SK-N-MC (cell line): ENCODE measurements around the gene PCGF3.

Experiments used
- EZH2 ChIP-seq: fragments of 200-600 bp; sonication (generic); IDR thresholded peaks from one replicate; pipeline ENCODE4 v1.6.1; 2017; ENCODE audit warnings: antibody characterized with exemption
- FOXP2 ChIP-seq: optimal IDR thresholded peaks from 2 replicates; pipeline ENCODE3; 2011; ENCODE audit warnings: mild to moderate bottlenecking, moderate library complexity; ENCODE audit not compliant: insufficient read depth; ENCODE audit errors: extremely low read length, control extremely low read depth
- POLR2AphosphoS5 ChIP-seq: IDR thresholded peaks from 2 replicates; pipeline ENCODE4 v1.6.1; 2012; ENCODE audit warnings: mild to moderate bottlenecking, low read depth, low read length, borderline replicate concordance

DNA sequence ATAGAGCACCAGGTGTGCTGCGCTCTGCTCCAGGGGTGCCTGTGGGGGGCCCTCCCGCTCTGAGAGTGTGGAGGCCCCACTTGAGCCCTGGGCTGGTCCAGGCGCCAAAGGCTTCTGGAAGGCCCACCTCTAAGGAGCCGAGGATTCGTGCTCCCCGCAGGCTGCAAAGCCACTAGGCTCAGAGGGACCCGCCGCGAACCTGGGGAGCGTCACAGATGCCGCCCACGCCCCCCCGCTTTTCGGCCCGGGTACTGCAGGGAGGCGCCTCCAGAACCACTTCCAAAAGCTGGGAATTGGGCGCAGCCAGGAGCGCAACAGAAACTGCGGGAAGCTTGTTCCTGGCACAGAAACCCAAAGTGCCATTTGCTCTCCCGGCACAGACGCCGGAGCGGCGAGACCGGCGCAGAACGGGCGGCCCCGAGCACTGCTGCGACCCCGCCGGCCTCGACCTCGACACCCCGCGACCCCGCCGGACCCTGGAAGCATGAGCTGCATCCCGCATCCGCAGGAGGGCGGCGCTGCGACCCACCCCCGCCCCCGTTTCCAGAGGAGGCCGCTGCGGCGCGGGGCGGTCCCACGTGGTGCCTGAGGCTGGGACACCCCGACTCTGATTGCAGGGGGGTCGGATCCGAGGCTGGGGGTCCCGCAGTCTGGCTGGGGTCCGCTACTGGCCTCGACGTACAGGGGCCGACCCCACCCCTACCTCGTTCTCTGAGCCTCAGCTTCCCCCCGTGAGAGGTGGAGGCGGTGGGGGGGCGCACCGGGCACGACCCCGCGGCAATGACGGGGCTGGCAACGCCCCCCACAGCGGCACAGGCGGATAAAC lies 89.5 kb downstream of the PCGF3 start:
- TF ChIP-seq POLR2AphosphoS5, result no peak
- TF ChIP-seq EZH2, result no peak
- TF ChIP-seq FOXP2, result no peak
